Bronchial epithelial cell (primary cell): ENCODE data around the gene PAPPA2. TPM values are rescaled to one million over a fixed set of nuclear protein-coding genes. Genes with fewer than 3 reads are reported as not detected.
A peak's percentile ranks its signal among the peaks of the same experiment; 100 is the strongest.

Experiments used
- DNase-seq: peaks from one replicate; pipeline ENCODE4 v3.0.0-alpha.2; 2010; ENCODE audit warnings: low read depth
- FAIRE-seq: peaks from 2 replicates; lab custom pipeline; 2011; peaks lifted over from hg19 to GRCh38; lab: Jason Lieb, UNC
- H3K27me3 ChIP-seq: 2 replicates; pipeline ENCODE4 v1.5.1; 2011; ENCODE audit warnings: low read length; ENCODE audit not compliant: control insufficient read depth, insufficient read depth
- H3K36me3 ChIP-seq: 2 replicates; pipeline ENCODE4 v1.5.1; 2011; ENCODE audit warnings: low read length; ENCODE audit not compliant: control insufficient read depth, insufficient read depth
- H3K4me3 ChIP-seq: 2 replicates; pipeline ENCODE4 v1.5.1; 2011; ENCODE audit warnings: mild to moderate bottlenecking, low read depth, low read length, control low read depth
- CTCF ChIP-seq: IDR thresholded peaks from 2 replicates; pipeline ENCODE4 v1.5.1; 2011; ENCODE audit warnings: mild to moderate bottlenecking, moderate library complexity, low read length, control low read depth, inconsistent platforms; ENCODE audit not compliant: insufficient read depth, severe bottlenecking
- total RNA-seq: library from RNA; depleted of rRNA; stranded (reverse); fragments of >200 nt; gene quantifications from 2 replicates; pipeline ENCODE4 v1.2.1, GENCODE V29; 2014

PAPPA2 gene
- total RNA-seq, 1 donor from 2014 or later = 8.7 TPM

DNA sequence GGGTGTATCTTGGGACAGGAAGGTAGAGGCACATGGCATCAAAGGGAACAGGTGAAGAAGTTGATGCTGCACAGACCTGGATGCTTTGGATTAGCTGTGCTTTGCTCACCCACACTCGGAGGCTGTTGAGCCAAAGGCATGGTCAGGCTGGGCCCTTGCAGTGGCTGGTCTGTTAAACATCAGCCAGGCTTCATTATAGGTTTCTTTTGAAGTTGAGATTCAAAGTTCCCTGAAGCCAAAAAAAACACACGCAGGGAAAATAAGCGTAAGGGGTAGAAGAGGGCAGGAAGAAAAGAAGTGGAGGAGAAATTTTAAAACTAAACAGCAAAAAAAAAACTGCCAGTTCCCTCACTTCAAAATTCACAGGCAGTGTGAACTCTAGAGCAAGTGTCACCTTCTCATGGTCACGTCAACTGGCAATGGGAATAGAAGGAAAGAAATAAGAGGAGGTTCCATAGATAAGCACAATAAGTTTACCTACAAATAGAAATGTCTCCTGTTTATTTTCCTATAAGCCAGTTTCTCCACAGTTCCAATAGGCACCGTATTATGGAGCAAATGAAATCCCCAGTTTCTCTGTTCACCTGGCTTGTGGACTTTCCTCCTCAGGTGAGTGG, 139.5 kb downstream of the PAPPA2 start:
- no peaks in the 10 kb centered on the region for H3K27me3 ChIP-seq
- TF ChIP-seq CTCF = no peak
- FAIRE-seq = no peak
- H3K36me3 ChIP-seq = no peaks in the 10 kb centered on the region
- H3K4me3 ChIP-seq = no peak overlapping the region
- no peak for DNase-seq

DNA sequence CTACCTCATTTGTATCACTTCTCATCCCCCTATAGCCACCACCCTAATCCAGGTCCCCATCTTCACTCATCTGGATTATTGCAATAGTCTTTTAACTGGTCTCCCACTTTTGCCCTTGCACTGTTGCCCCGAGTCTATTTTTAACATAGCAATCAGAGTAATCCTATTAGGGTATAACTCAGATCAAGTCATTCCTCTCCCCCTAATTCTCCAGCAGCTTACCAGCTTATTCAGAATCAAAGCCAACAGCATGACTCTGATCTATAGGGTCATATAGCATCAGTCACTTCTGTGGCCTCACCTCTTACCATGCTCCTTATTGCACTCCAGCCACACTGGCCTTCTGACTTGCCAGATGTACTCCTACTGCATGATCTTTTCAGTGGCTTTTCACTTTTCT, 140.7 kb downstream of the PAPPA2 start:
- no peak for DNase-seq
- no peaks in the 10 kb centered on the region for H3K36me3 ChIP-seq
- no peak for TF ChIP-seq CTCF
- no peaks in the 10 kb centered on the region for H3K27me3 ChIP-seq
- no peak for FAIRE-seq
- no peak overlapping the region for H3K4me3 ChIP-seq

DNA sequence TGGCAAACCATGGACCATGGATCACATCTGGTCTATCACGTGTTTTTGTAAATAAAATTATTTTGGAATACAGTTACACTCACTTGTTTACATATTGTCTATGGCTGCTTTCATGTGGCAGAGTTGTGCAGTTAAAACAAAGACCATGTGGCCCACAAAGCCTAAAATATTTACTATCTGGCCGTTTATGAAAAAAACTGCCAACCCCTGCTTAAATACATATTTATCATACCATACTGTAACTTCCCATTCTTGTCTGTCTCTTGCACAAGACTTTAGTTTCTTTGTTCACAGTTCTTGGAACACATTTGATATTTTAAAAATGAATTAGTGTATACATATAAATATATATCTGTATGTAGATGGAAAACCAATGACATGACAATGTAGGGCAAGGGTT, 141.5 kb downstream of the PAPPA2 start:
- Histone ChIP-seq H3K36me3 (no peaks in the 10 kb centered on the region), H3K27me3 (no peaks in the 10 kb centered on the region), H3K4me3 (no peak overlapping the region)
- no peak for TF ChIP-seq CTCF
- DNase-seq = no peak
- FAIRE-seq = no peak

GRCh38 chr1:176605176-176605575, 142.2 kb downstream of the PAPPA2 start:
- no peak for FAIRE-seq
- no peak overlapping the region for H3K4me3 ChIP-seq
- no peak for DNase-seq
- no peak for TF ChIP-seq CTCF
- no peaks in the 10 kb centered on the region for H3K27me3 ChIP-seq
- H3K36me3 ChIP-seq = no peaks in the 10 kb centered on the region

GRCh38 chr1:176609556-176610408, 146.8 kb downstream of the PAPPA2 start:
- TF ChIP-seq CTCF = no peak
- DNase-seq = peak; percentile 15
- Histone ChIP-seq H3K36me3 (no peaks in the 10 kb centered on the region), H3K4me3 (no peak overlapping the region), H3K27me3 (no peaks in the 10 kb centered on the region)
- FAIRE-seq = no peak

- TF ChIP-seq CTCF = no peak
- Histone ChIP-seq H3K36me3 (no peaks in the 10 kb centered on the region), H3K4me3 (no peak overlapping the region), H3K27me3 (no peaks in the 10 kb centered on the region)
- no peak for DNase-seq
- no peak for FAIRE-seq
These were observed 149.8 kb downstream of the PAPPA2 start for GRCh38 chr1:176612791-176613190.
